HUES6 (cell line): ENCODE results near the gene TREML2.

Experiments
- H3K27ac ChIP-seq: 2 replicates; pipeline ENCODE4 v1.7.0; 2013; ENCODE audit warnings: low read depth, mild to moderate bottlenecking, low read length, inconsistent platforms
- H3K27me3 ChIP-seq: 2 replicates; pipeline ENCODE4 v1.6.1; 2013; ENCODE audit warnings: low read length; ENCODE audit not compliant: control insufficient read depth, insufficient read depth
- H3K36me3 ChIP-seq: 2 replicates; pipeline ENCODE4 v1.6.1; 2013; ENCODE audit warnings: low read length; ENCODE audit not compliant: control insufficient read depth, insufficient read depth
- H3K4me1 ChIP-seq: 2 replicates; pipeline ENCODE4 v1.6.1; 2013; ENCODE audit warnings: low read length; ENCODE audit not compliant: control insufficient read depth, insufficient read depth
- H3K4me3 ChIP-seq: 2 replicates; pipeline ENCODE4 v1.5.1; 2013; ENCODE audit warnings: low read depth, low read length
- H3K9ac ChIP-seq: one replicate; pipeline ENCODE4 v1.6.1; 2013; ENCODE audit warnings: mild to moderate bottlenecking, low read length
- H3K9me3 ChIP-seq: 2 replicates; pipeline ENCODE4 v1.6.1; 2013; ENCODE audit warnings: low read depth, low read length; ENCODE audit not compliant: control insufficient read depth, insufficient read depth

TREML2 gene

GRCh38 chr6:41175084-41175483 lies 25.9 kb downstream of the TREML2 start:
- Histone ChIP-seq H3K9me3 (no peaks in the 10 kb centered on the region), H3K27ac (no peak overlapping the region), H3K4me1 (peaks cover 16% of the 10 kb centered on the region), H3K9ac (no peak overlapping the region), H3K4me3 (no peak overlapping the region), H3K36me3 (no peaks in the 10 kb centered on the region), H3K27me3 (no peaks in the 10 kb centered on the region; the same call in 1 of the 2 replicates)

GRCh38 chr6:41174610-41175009 lies 26.3 kb downstream of the TREML2 start:
- Histone ChIP-seq H3K9me3 (no peaks in the 10 kb centered on the region), H3K27me3 (no peaks in the 10 kb centered on the region; the same call in 1 of the 2 replicates), H3K9ac (no peak overlapping the region), H3K27ac (no peak overlapping the region), H3K36me3 (no peaks in the 10 kb centered on the region), H3K4me1 (peaks cover 16% of the 10 kb centered on the region), H3K4me3 (no peak overlapping the region)

- Histone ChIP-seq H3K9ac (peak overlapping the region; percentile 51), H3K27me3 (no peaks in the 10 kb centered on the region; the same call in 1 of the 2 replicates), H3K27ac (peak overlapping the region; percentile 76), H3K4me3 (no peak overlapping the region), H3K36me3 (no peaks in the 10 kb centered on the region), H3K4me1 (peaks cover 16% of the 10 kb centered on the region), H3K9me3 (no peaks in the 10 kb centered on the region)
Observed at GRCh38 chr6:41171908-41172307, 29.0 kb downstream of the TREML2 start.

DNA sequence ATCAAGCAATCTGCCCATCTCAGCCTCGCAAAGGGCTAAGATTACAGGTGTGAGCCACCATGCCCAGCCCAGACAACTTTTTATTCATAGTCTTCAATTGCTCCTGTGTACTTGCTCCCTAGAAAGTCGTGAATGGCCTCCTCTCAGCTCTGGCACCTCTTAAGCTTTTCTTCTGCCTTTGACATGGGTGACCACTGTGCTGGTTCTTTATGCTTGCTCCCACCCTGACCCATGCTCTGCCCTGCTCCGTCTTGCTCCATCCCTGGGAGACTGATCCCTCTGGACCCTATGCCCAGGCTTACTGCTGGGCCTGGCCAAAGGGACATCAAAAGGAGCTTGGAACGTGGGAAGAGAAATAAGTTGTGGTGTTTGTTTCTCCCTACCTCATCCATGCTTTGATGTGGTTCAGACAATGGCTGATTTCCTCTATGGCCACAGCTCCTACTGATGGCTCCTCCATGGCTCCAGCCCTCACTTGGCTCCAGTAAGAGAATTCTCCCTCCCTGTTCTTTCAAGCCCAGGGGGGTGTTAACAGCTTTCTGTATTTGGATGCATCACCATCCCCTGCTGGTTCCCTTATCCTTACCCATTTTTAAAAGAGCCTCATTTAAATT lies 30.3 kb downstream of the TREML2 start:
- no peak overlapping the region for H3K9ac ChIP-seq
- no peaks in the 10 kb centered on the region for H3K27me3 ChIP-seq
- H3K9me3 ChIP-seq, result no peaks in the 10 kb centered on the region
- H3K27ac ChIP-seq, result no peak overlapping the region
- H3K4me1 ChIP-seq, result peaks cover 16% of the 10 kb centered on the region
- H3K4me3 ChIP-seq, result no peak overlapping the region
- H3K36me3 ChIP-seq, result no peaks in the 10 kb centered on the region

GRCh38 chr6:41167173-41167963 lies 33.6 kb downstream of the TREML2 start:
- Histone ChIP-seq H3K9me3 (no peaks in the 10 kb centered on the region), H3K36me3 (no peaks in the 10 kb centered on the region), H3K9ac (no peak overlapping the region), H3K4me3 (no peak overlapping the region), H3K27me3 (no peaks in the 10 kb centered on the region), H3K4me1 (peaks cover 16% of the 10 kb centered on the region), H3K27ac (no peak overlapping the region)

DNA sequence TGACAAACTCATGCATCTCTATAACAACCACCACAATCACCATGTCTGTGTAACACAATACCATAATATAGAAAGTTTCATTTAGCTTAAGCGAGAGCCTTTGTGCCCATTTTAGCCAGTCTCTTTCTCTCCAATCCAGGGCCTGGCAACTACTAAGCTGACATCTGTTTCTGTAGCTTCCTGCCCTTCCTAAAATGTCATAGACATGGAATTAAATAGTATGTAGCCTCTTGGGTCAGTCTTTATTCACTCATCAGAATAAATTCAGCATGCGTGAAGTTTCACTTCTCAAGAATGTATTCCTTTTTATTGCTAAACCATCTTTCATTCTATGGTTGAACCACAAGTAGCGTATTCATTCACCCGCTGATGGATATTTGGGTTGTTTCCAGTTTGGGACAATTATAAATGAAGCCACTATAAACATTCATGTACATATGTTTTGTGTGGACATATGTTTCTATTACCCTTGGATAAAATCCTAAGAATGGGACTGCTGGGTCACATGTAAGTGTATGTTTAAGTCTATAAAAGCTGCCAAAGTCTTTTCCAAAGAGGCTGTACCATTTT lies 36.3 kb downstream of the TREML2 start:
- H3K9me3 ChIP-seq, result no peaks in the 10 kb centered on the region
- H3K4me1 ChIP-seq, result peaks cover 3% of the 10 kb centered on the region; the same call in 1 of the 2 replicates
- no peak overlapping the region for H3K27ac ChIP-seq
- H3K4me3 ChIP-seq, result no peak overlapping the region
- H3K27me3 ChIP-seq, result no peaks in the 10 kb centered on the region
- no peaks in the 10 kb centered on the region for H3K36me3 ChIP-seq
- H3K9ac ChIP-seq, result no peak overlapping the region

GRCh38 chr6:41163419-41163717 lies 37.6 kb downstream of the TREML2 start:
- Histone ChIP-seq H3K27ac (no peak overlapping the region), H3K9ac (no peak overlapping the region), H3K36me3 (no peaks in the 10 kb centered on the region), H3K9me3 (no peaks in the 10 kb centered on the region), H3K4me1 (peaks cover 3% of the 10 kb centered on the region; the same call in 1 of the 2 replicates), H3K27me3 (no peaks in the 10 kb centered on the region), H3K4me3 (no peak overlapping the region)

GRCh38 chr6:41162687-41163418 lies 38.1 kb downstream of the TREML2 start, which contains the start of gene TREM2:
TSS of gene TREM2 (minus strand) at chr6:41163116. CDS start at chr6:41163082, 34 bp downstream.
- Histone ChIP-seq H3K4me1 (peaks cover 3% of the 10 kb centered on the region; the same call in 1 of the 2 replicates), H3K9ac (no peak within 1 kb of the TSS), H3K27me3 (no peaks in the 10 kb centered on the region), H3K9me3 (no peaks in the 10 kb centered on the region), H3K4me3 (no peak within 1 kb of the TSS), H3K27ac (no peak within 1 kb of the TSS), H3K36me3 (no peaks in the 10 kb centered on the region)

DNA sequence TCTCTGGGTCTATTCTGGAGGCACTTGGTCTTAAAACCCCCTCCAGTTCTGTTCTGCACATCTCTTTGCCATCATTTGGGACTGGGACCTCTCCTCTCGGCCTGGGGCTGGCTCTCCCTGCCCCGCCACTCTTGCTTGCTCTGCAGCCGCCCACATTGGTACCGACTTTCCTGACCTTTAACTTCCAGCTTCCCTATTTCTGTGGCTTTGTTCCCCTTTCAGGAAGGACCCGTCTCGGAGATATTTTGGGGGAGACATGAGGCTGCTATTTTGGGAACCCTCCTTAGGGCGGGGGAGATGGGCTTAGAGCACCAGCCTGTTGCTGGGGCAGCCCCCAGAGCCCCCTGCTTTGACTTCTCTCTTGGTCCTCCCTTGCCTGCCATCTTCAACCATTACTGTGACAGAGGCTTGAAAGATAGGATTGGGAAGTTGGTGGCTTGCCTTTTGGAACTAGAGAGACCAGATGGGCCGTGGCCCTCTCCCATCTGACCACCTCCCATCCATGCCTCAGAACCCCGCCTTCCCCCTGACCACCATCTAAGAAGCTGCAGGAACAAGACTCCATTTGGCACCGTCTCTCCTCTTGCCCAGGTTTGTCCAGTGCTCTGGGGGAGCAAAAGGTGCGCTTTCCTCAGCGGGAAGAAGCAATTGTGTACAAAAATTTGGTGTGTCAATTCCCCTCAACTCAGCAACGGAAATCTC lies 38.9 kb downstream of the TREML2 start:
- H3K27me3 ChIP-seq, result no peaks in the 10 kb centered on the region
- H3K9me3 ChIP-seq, result no peaks in the 10 kb centered on the region
- H3K9ac ChIP-seq, result no peak overlapping the region
- H3K4me1 ChIP-seq, result peaks cover 3% of the 10 kb centered on the region; the same call in 1 of the 2 replicates
- no peak overlapping the region for H3K4me3 ChIP-seq
- H3K36me3 ChIP-seq, result no peaks in the 10 kb centered on the region
- H3K27ac ChIP-seq, result no peak overlapping the region

DNA sequence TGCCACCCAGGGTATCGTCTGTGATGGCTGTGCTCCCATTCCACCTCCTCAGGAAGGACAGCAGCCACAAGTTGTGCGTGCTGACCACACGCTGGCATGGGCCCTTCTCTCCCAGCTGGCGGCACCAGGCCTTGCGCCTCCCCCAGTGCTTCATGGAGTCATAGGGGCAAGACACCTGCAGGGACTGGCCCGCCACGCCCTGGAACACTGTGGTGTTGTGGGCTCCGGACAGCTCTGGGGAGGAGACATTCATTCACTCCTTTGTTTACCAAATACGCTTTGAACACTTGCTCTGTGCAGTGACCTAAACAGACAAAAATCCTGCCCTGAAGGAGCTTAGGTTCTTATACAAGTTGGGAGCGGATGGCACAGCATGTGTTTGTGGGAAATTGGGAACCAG lies 39.6 kb downstream of the TREML2 start:
- Histone ChIP-seq H3K27me3 (no peaks in the 10 kb centered on the region), H3K4me3 (no peak overlapping the region), H3K36me3 (no peaks in the 10 kb centered on the region), H3K9ac (no peak overlapping the region), H3K4me1 (peaks cover 3% of the 10 kb centered on the region; the same call in 1 of the 2 replicates), H3K27ac (no peak overlapping the region), H3K9me3 (no peaks in the 10 kb centered on the region)
